ENCODE data around the gene GLI1. TPM values are rescaled to one million over a fixed set of nuclear protein-coding genes. Genes with fewer than 3 reads are reported as not detected.

Gene GLI1

GRCh38 chr12:57520053-57520818 is 60.7 kb downstream of the GLI1 start, which contains the start of gene DDIT3:
DDIT3 (minus strand) TSS chr12:57520514; CDS start chr12:57517406, 3,108 bp downstream.
- peak; percentile 97 to 99 for DNase-seq (ENCODE audit: low read depth in 1 of 2, low spot score in 1 of 2)
- no peak for TF ChIP-seq CTCF (IDR thresholded peaks at IDR 0.05; ENCODE audit: insufficient read depth, low read length)
- TF ChIP-seq GABPA (IDR thresholded peaks at IDR 0.05; ENCODE audit: low read depth), result peak; percentile 33; the same call in 1 of the 2 replicates
- peak; percentile 75 for TF ChIP-seq REST (IDR thresholded peaks at IDR 0.05; ENCODE audit: insufficient replicate concordance, low read depth)
- peak; percentile 98 for TF ChIP-seq POLR2AphosphoS5 (IDR thresholded peaks at IDR 0.05; ENCODE audit: low read depth)
- H3K27ac ChIP-seq (replicated peaks), result peak within 1 kb of the TSS; percentile 99

GRCh38 chr12:57521525-57522010 is 62.0 kb downstream of the GLI1 start:
- H3K4me3 ChIP-seq (replicated peaks; ENCODE audit: insufficient read depth, low read length), result peak overlapping the region; percentile 40; the same call in 1 of the 2 replicates
- peak in 1 of 2 experiments; percentile 57 for DNase-seq (ENCODE audit: low read depth in 1 of 2, low spot score in 1 of 2)
- TF ChIP-seq REST (IDR thresholded peaks at IDR 0.05; ENCODE audit: insufficient replicate concordance, low read depth) (no peak), SPI1 (IDR thresholded peaks at IDR 0.05; ENCODE audit: borderline replicate concordance, low read depth) (no peak), CTCF (IDR thresholded peaks at IDR 0.05; ENCODE audit: insufficient read depth, low read length) (no peak), POLR2AphosphoS5 (IDR thresholded peaks at IDR 0.05; ENCODE audit: low read depth) (no peak)
- peak overlapping the region; percentile 99 for H3K27ac ChIP-seq (replicated peaks)
- no peaks in the 10 kb centered on the region for H3K27me3 ChIP-seq (ENCODE audit: insufficient read depth, poor library complexity, severe bottlenecking)

More at GRCh38 chr12:57520053-57520818, 60.7 kb downstream of the GLI1 start, which contains the start of gene DDIT3:
- H3K27me3 ChIP-seq (ENCODE audit: insufficient read depth, poor library complexity, severe bottlenecking), result no peaks in the 10 kb centered on the region
- H3K4me3 ChIP-seq (replicated peaks; ENCODE audit: insufficient read depth, low read length), result peak within 1 kb of the TSS; percentile 90

Small RNAs within 50 kb of the gene (microRNA-seq; reads per million reads assigned to microRNA genes)
- gene MIR616, result 5.7 reads per million, percentile 17 among the genes with 10 or more reads in this experiment
- not detected for gene MIR6758
